GM23338 (cell line): ENCODE measurements around the gene PRPSAP2. TPM values are rescaled to one million over a fixed set of nuclear protein-coding genes. Genes with fewer than 3 reads are reported as not detected.

Source experiments
- ATAC-seq: fragments of 200-7000 bp; cut with Tn5 transposase; 3 replicates; pipeline ENCODE4 v1.9.1; 2020
- DNase-seq: peaks from one replicate; pipeline ENCODE4 v3.0.0-alpha.2; 2015; ENCODE audit warnings: low spot score
- H2AFZ ChIP-seq: fragments of 200-600 bp; sonication (generic); 2 replicates; pipeline ENCODE4 v1.8.0; 2016; ENCODE audit warnings: antibody characterized with exemption, mild to moderate bottlenecking, moderate library complexity
- H3F3A ChIP-seq: fragments of 200-600 bp; sonication (generic); replicated peaks from 2 replicates; pipeline ENCODE4 v1.8.0; 2017; ENCODE audit warnings: antibody characterized with exemption, mixed run types, low read depth
- H3K27ac ChIP-seq: fragments of 200-600 bp; sonication (generic); 2 replicates; pipeline ENCODE4 v1.6.1; 2016; ENCODE audit warnings: low read depth
- H3K27me3 ChIP-seq: fragments of 200-600 bp; sonication (generic); 2 replicates; pipeline ENCODE4 v1.8.0; 2016; ENCODE audit warnings: mild to moderate bottlenecking, mixed run types, moderate library complexity; ENCODE audit not compliant: insufficient read depth
- H3K36me3 ChIP-seq: fragments of 200-600 bp; sonication (generic); 2 replicates; pipeline ENCODE4 v1.8.0; 2016; ENCODE audit warnings: mild to moderate bottlenecking; ENCODE audit not compliant: insufficient read depth
- H3K4me1 ChIP-seq: fragments of 200-600 bp; sonication (generic); 2 replicates; pipeline ENCODE4 v1.8.0; 2016; ENCODE audit warnings: mild to moderate bottlenecking, moderate library complexity; ENCODE audit not compliant: insufficient read depth
- H3K4me2 ChIP-seq: fragments of 200-600 bp; sonication (generic); 2 replicates; pipeline ENCODE4 v1.7.1; 2017; ENCODE audit warnings: mixed run types
- H3K4me3 ChIP-seq: fragments of 200-600 bp; sonication (generic); 2 replicates; pipeline ENCODE4 v1.6.1; 2016; ENCODE audit warnings: mixed run types
- H3K79me2 ChIP-seq: fragments of 200-600 bp; sonication (generic); replicated peaks from 2 replicates; pipeline ENCODE4 v1.8.0; 2017; ENCODE audit warnings: mild to moderate bottlenecking; ENCODE audit not compliant: insufficient read depth
- H3K9me2 ChIP-seq: fragments of 200-600 bp; sonication (generic); 2 replicates; pipeline ENCODE4 v1.8.0; 2017; ENCODE audit not compliant: insufficient read depth
- H4K20me1 ChIP-seq: fragments of 200-600 bp; sonication (generic); replicated peaks from 2 replicates; pipeline ENCODE4 v1.8.0; 2017; ENCODE audit warnings: mild to moderate bottlenecking; ENCODE audit not compliant: insufficient read depth
- H3K27ac Mint-ChIP-seq: 2 replicates; pipeline ENCODE4 v1.8.0; 2020; ENCODE audit warnings: inconsistent platforms, mild to moderate bottlenecking, moderate library complexity, mixed read lengths
- H3K27me3 Mint-ChIP-seq: 3 replicates; pipeline ENCODE4 v1.8.0; 2022; ENCODE audit warnings: low read depth, mild to moderate bottlenecking, moderate library complexity, mixed read lengths, inconsistent platforms; ENCODE audit not compliant: insufficient read depth, poor library complexity
- H3K36me3 Mint-ChIP-seq: 3 replicates; pipeline ENCODE4 v1.8.0; 2021; ENCODE audit warnings: low read depth, mild to moderate bottlenecking, inconsistent platforms, moderate library complexity, mixed read lengths
- H3K4me1 Mint-ChIP-seq: 3 replicates; pipeline ENCODE4 v1.8.0; 2020; ENCODE audit warnings: mild to moderate bottlenecking, inconsistent platforms, mixed read lengths
- H3K4me3 Mint-ChIP-seq: 3 replicates; pipeline ENCODE4 v1.8.0; 2021; ENCODE audit warnings: moderate library complexity, mild to moderate bottlenecking, inconsistent platforms, mixed read lengths
- H3K9me3 Mint-ChIP-seq: 3 replicates; pipeline ENCODE4 v1.8.0; 2020; ENCODE audit warnings: moderate library complexity, mild to moderate bottlenecking, inconsistent platforms, mixed read lengths
- CREB1 ChIP-seq: fragments of 250-450 bp; sonication (Bioruptor Pico); IDR thresholded peaks from 2 replicates; pipeline ENCODE4 v1.5.0; 2020; ENCODE audit warnings: low read depth, mild to moderate bottlenecking, moderate library complexity
- ETS1 ChIP-seq: IDR thresholded peaks from 2 replicates; pipeline ENCODE4 v1.6.1; 2016; ENCODE audit warnings: antibody characterized with exemption
- EZH2 ChIP-seq: fragments of 200-600 bp; sonication (generic); IDR thresholded peaks from one replicate; pipeline ENCODE4 v1.8.0; 2017; ENCODE audit warnings: antibody characterized with exemption, mild to moderate bottlenecking, low read depth; ENCODE audit not compliant: unreplicated experiment
- EZH2phosphoT487 ChIP-seq: fragments of 200-600 bp; sonication (generic); IDR thresholded peaks from one replicate; pipeline ENCODE4 v1.8.1; 2018; ENCODE audit warnings: antibody characterized with exemption; ENCODE audit not compliant: unreplicated experiment
- NANOG ChIP-seq: IDR thresholded peaks from 2 replicates; pipeline ENCODE4 v1.6.1; 2016; ENCODE audit warnings: antibody characterized with exemption, borderline replicate concordance
- POLR2AphosphoS5 ChIP-seq: IDR thresholded peaks from 2 replicates; pipeline ENCODE4 v1.6.1; 2016; ENCODE audit warnings: antibody characterized with exemption, low read depth
- ZNF462 ChIP-seq: fragments of 250-450 bp; sonication (Bioruptor Pico); IDR thresholded peaks from 2 replicates; pipeline ENCODE4 v1.5.0; 2020; ENCODE audit warnings: mild to moderate bottlenecking, moderate library complexity
- polyA plus RNA-seq: library from polyadenylated mRNA; unstranded; fragments of >200 nt; fragmentation: Nextera tagmentation; extraction: Ambion mirVana; gene quantifications from 2 replicates; pipeline ENCODE4 v1.2.1, GENCODE V29; 2016
- total RNA-seq: library from RNA; depleted of rRNA; stranded (reverse); fragments of >200 nt; shearing (Covaris generic); gene quantifications from 2 replicates; pipeline ENCODE4 v1.2.3, GENCODE V29; 2014

The PRPSAP2 gene
- total and polyA plus RNA-seq, 2 experiments from 2014 or later: 34.6 to 54.4 TPM

DNA sequence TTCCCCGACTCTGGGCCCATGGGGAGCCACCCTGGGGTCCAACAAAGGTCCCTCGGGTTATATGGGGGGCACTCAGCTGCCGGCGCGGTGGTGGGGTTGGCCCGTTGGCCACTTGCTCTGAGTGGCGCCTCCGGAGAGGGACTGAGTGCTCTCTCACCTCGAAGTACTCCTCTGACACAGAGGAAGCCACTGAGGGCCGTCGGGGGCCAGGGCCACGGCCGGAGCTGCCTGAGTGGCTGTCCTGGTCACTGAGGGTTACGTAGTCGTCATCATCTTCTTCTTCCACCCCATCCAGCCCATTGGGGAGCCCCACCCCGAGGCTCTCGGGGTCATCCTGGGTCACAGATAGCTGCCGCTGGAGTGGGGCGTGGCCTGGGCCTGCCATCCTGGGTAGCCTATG is 119.7 kb downstream of the PRPSAP2 start:
- ATAC-seq: no peak
- DNase-seq: no peak
- H3K4me3 Mint-ChIP-seq: no peak overlapping the region
- H3K4me3 ChIP-seq: no peak overlapping the region
- H3K4me1 Mint-ChIP-seq: 0 out of 3 replicates have a peak, but pooled peaks cover 2% of the 10 kb centered on the region
- H3K36me3 Mint-ChIP-seq: peaks cover 41% of the 10 kb centered on the region
- peaks cover 18% of the 10 kb centered on the region for H3K27me3 Mint-ChIP-seq
- H3K27ac ChIP-seq: no peak overlapping the region
- H3K79me2 ChIP-seq: 0 out of 2 replicates have a peak, but pooled peaks cover 3% of the 10 kb centered on the region
- H3K9me3 Mint-ChIP-seq: no peaks in the 10 kb centered on the region
- no peak overlapping the region for H2AFZ ChIP-seq
- H3F3A ChIP-seq: no peaks in the 10 kb centered on the region
- no peaks in the 10 kb centered on the region for H3K27me3 ChIP-seq
- peaks cover 3% of the 10 kb centered on the region; the same call in 1 of the 2 replicates for H4K20me1 ChIP-seq
- no peaks in the 10 kb centered on the region for H3K9me2 ChIP-seq
- no peak overlapping the region for H3K4me2 ChIP-seq
- H3K36me3 ChIP-seq: peaks cover 10% of the 10 kb centered on the region
- no peak overlapping the region for H3K27ac Mint-ChIP-seq
- TF ChIP-seq ZNF462 (CRISPR knock-in tag) (no peak), ETS1 (no peak), NANOG (no peak), CREB1 (CRISPR knock-in tag) (no peak), EZH2phosphoT487 (no peak), POLR2AphosphoS5 (no peak), EZH2 (no peak)
- H3K4me1 ChIP-seq: no peaks in the 10 kb centered on the region
